Suprapubic skin (tissue), 4 donors: ENCODE data around the gene NANOS3. TPM values are rescaled to one million over a fixed set of nuclear protein-coding genes. Genes with fewer than 3 reads are reported as not detected.
A peak's percentile ranks its signal among the peaks of the same experiment; 100 is the strongest.

Experiments used
- DNase-seq, 2 donors: peaks; one replicate each; pipeline ENCODE4 v3.0.0-alpha.2; 2019; ENCODE audit warnings: low spot score in 2 of 2
- H3K27ac ChIP-seq: fragments of 200-600 bp; sonication (generic); one replicate; pipeline ENCODE4 v1.5.1; 2019
- H3K27me3 ChIP-seq: fragments of 200-600 bp; sonication (generic); one replicate; pipeline ENCODE4 v1.5.1; 2019
- H3K36me3 ChIP-seq: fragments of 200-600 bp; sonication (generic); one replicate; pipeline ENCODE4 v1.5.1; 2019
- H3K4me1 ChIP-seq: fragments of 200-600 bp; sonication (generic); one replicate; pipeline ENCODE4 v1.5.1; 2019
- H3K4me3 ChIP-seq: fragments of 200-600 bp; sonication (generic); one replicate; pipeline ENCODE4 v1.5.1; 2019; ENCODE audit warnings: mild to moderate bottlenecking
- H3K9me3 ChIP-seq: fragments of 200-600 bp; sonication (generic); one replicate; pipeline ENCODE4 v1.5.1; 2019
- CTCF ChIP-seq, 2 donors: fragments of 200-600 bp in 1 of 2; fragments of 450-650 bp in 1 of 2; sonication (generic) in 1 of 2; IDR thresholded peaks; one replicate each; pipeline ENCODE4 v1.5.1; 2016 to 2019; ENCODE audit warnings: antibody characterized with exemption in 2 of 2, mild to moderate bottlenecking in 1 of 2, moderate library complexity in 1 of 2
- EP300 ChIP-seq: sonication (generic); formaldehyde crosslinking; IDR thresholded peaks from one replicate; pipeline ENCODE4 v1.6.1; 2017; ENCODE audit warnings: antibody characterized with exemption
- POLR2A ChIP-seq, 2 donors: fragments of 450-650 bp; IDR thresholded peaks; one replicate each; pipeline ENCODE4 v1.6.1; 2017; ENCODE audit warnings: antibody characterized with exemption in 2 of 2, mild to moderate bottlenecking in 2 of 2, moderate library complexity in 2 of 2
- POLR2AphosphoS5 ChIP-seq, 3 donors: sonication (generic); formaldehyde crosslinking; IDR thresholded peaks; one replicate each; pipeline ENCODE4 v1.6.1; 2017; ENCODE audit warnings: antibody characterized with exemption in 3 of 3
- WGBS: methylation state at CpG from one replicate; pipeline ENCODE4 v1.1.5; 2018; 5-methylcytosine and 5-hydroxymethylcytosine counted together
- total RNA-seq, 4 donors: library from RNA; depleted of rRNA; stranded (reverse); fragments of >200 nt; gene quantifications; one replicate each; pipeline ENCODE4 v1.1.0, GENCODE V29; 2016

The NANOS3 gene
- total RNA-seq, 4 donors from 2014 or later: not detected

- peak in 2 of 3 donors; percentile 76 to 93 for TF ChIP-seq POLR2AphosphoS5 (IDR thresholded peaks at IDR 0.05)
- no peak for TF ChIP-seq EP300
- TF ChIP-seq POLR2A (IDR thresholded peaks at IDR 0.05): peak; percentile 4 to 7
- TF ChIP-seq CTCF (IDR thresholded peaks at IDR 0.05): no peak
Measured at GRCh38 chr19:13839130-13839937, 37.6 kb upstream of the NANOS3 start.

GRCh38 chr19:13839938-13840304 is 37.0 kb upstream of the NANOS3 start:
- DNase-seq: peak in 1 of 2 donors; percentile 79
- WGBS: 0% methylated on average over 4 of the region's 6 CpGs
- Histone ChIP-seq H3K4me1 (peaks cover 75% of the 10 kb centered on the region), H3K27ac (peak overlapping the region; percentile 100), H3K27me3 (no peaks in the 10 kb centered on the region), H3K4me3 (peak overlapping the region; percentile 98), H3K9me3 (no peaks in the 10 kb centered on the region), H3K36me3 (peaks cover 19% of the 10 kb centered on the region)
- TF ChIP-seq POLR2A (IDR thresholded peaks at IDR 0.05) (peak in 1 of 2 donors; percentile 27), POLR2AphosphoS5 (IDR thresholded peaks at IDR 0.05) (no peak)

More at GRCh38 chr19:13839130-13839937, 37.6 kb upstream of the NANOS3 start:
- no peaks in the 10 kb centered on the region for H3K9me3 ChIP-seq
- H3K27ac ChIP-seq: peak overlapping the region; percentile 100
- peaks cover 75% of the 10 kb centered on the region for H3K4me1 ChIP-seq
- H3K36me3 ChIP-seq: peaks cover 24% of the 10 kb centered on the region
- DNase-seq: peak; percentile 96
- peak overlapping the region; percentile 98 for H3K4me3 ChIP-seq
- H3K27me3 ChIP-seq: no peaks in the 10 kb centered on the region
- WGBS: 0% methylated on average over 6 of the region's 36 CpGs

- H3K27ac ChIP-seq: peak overlapping the region; percentile 100
- H3K4me1 ChIP-seq: peaks cover 73% of the 10 kb centered on the region
- TF ChIP-seq CTCF (IDR thresholded peaks at IDR 0.05): no peak
- TF ChIP-seq POLR2A (IDR thresholded peaks at IDR 0.05): peak in 1 of 2 donors; percentile 41
- TF ChIP-seq EP300: no peak
- peak in 2 of 3 donors; percentile 81 to 94 for TF ChIP-seq POLR2AphosphoS5 (IDR thresholded peaks at IDR 0.05)
- WGBS: under 1% methylated on average over 14 of the region's 23 CpGs
- peaks cover 16% of the 10 kb centered on the region for H3K36me3 ChIP-seq
- peak overlapping the region; percentile 98 for H3K4me3 ChIP-seq
- H3K9me3 ChIP-seq: no peaks in the 10 kb centered on the region
- H3K27me3 ChIP-seq: no peaks in the 10 kb centered on the region
- peak; percentile 88 to 89 for DNase-seq
Measured at GRCh38 chr19:13840305-13841085, 36.4 kb upstream of the NANOS3 start.

GRCh38 chr19:13841086-13841961 is 35.6 kb upstream of the NANOS3 start:
- TF ChIP-seq EP300: no peak
- TF ChIP-seq CTCF (IDR thresholded peaks at IDR 0.05): no peak
- TF ChIP-seq POLR2AphosphoS5 (IDR thresholded peaks at IDR 0.05): peak; percentile 66 to 93 (median 77)
- peak; percentile 36 to 41 for TF ChIP-seq POLR2A (IDR thresholded peaks at IDR 0.05)
- Histone ChIP-seq H3K9me3 (no peaks in the 10 kb centered on the region), H3K4me1 (peaks cover 72% of the 10 kb centered on the region), H3K27me3 (no peaks in the 10 kb centered on the region), H3K36me3 (peaks cover 8% of the 10 kb centered on the region), H3K27ac (peak overlapping the region; percentile 100), H3K4me3 (peak overlapping the region; percentile 98)
- DNase-seq: peak; percentile 88 to 89
- under 1% methylated on average over 20 of the region's 26 CpGs for WGBS

GRCh38 chr19:13841962-13842290 is 35.0 kb upstream of the NANOS3 start:
- TF ChIP-seq POLR2A (IDR thresholded peaks at IDR 0.05) (no peak), POLR2AphosphoS5 (IDR thresholded peaks at IDR 0.05) (no peak)
- Histone ChIP-seq H3K27me3 (no peaks in the 10 kb centered on the region), H3K9me3 (no peaks in the 10 kb centered on the region), H3K4me3 (peak overlapping the region; percentile 98), H3K4me1 (peaks cover 72% of the 10 kb centered on the region), H3K36me3 (peaks cover 4% of the 10 kb centered on the region), H3K27ac (peak overlapping the region; percentile 100)
- 0% methylated on average over 6 of the region's 11 CpGs for WGBS
- DNase-seq: no peak
